22Rv1 (cell line): ENCODE data around the gene CCDC63.

Experiments used
- ZFX ChIP-seq: fragments of 450-650 bp; IDR thresholded peaks from 2 replicates; pipeline ENCODE4 v1.6.1; 2017; ENCODE audit warnings: antibody characterized with exemption, borderline replicate concordance
- TF ChIP-seq, protein P1 (sequence below): fragments of 450-650 bp; IDR thresholded peaks from 2 replicates; pipeline ENCODE4 v1.5.1; 2017; ENCODE audit warnings: mild to moderate bottlenecking

DNA sequence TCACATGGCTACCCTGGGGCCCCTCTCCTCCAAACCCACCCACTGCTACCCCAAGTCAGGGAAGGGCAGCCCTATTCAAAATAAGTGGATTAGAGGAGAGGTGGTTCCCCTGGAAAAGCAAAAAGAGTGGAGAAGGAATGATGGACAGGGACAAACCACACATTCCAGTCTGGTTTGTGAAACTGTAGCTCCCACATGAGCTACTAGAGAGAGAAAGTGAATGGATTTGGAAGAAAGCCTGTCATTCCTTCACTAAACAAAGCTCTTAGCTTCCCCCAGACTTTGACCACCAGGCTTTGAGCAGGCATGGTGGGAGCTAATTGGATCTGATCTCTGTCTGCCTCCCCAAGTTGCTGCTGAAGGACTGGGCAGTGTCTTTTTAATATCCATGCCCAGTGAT lies 28.0 kb downstream of the CCDC63 start:
- TF ChIP-seq, protein P1, sequence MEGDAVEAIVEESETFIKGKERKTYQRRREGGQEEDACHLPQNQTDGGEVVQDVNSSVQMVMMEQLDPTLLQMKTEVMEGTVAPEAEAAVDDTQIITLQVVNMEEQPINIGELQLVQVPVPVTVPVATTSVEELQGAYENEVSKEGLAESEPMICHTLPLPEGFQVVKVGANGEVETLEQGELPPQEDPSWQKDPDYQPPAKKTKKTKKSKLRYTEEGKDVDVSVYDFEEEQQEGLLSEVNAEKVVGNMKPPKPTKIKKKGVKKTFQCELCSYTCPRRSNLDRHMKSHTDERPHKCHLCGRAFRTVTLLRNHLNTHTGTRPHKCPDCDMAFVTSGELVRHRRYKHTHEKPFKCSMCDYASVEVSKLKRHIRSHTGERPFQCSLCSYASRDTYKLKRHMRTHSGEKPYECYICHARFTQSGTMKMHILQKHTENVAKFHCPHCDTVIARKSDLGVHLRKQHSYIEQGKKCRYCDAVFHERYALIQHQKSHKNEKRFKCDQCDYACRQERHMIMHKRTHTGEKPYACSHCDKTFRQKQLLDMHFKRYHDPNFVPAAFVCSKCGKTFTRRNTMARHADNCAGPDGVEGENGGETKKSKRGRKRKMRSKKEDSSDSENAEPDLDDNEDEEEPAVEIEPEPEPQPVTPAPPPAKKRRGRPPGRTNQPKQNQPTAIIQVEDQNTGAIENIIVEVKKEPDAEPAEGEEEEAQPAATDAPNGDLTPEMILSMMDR = no peak
- TF ChIP-seq ZFX = no peak
